Nasal cavity respiratory epithelium epithelial cell of viscerocranial mucosa (primary cell): Measurements from ENCODE around the gene PEAR1. TPM values are rescaled to one million over a fixed set of nuclear protein-coding genes. Genes with fewer than 3 reads are reported as not detected.

Experiments
- total RNA-seq: library from RNA; depleted of rRNA; stranded (reverse); fragments of >200 nt; gene quantifications from 2 replicates; pipeline ENCODE4 v1.2.3, GENCODE V29; 2014

PEAR1 gene, protein sequence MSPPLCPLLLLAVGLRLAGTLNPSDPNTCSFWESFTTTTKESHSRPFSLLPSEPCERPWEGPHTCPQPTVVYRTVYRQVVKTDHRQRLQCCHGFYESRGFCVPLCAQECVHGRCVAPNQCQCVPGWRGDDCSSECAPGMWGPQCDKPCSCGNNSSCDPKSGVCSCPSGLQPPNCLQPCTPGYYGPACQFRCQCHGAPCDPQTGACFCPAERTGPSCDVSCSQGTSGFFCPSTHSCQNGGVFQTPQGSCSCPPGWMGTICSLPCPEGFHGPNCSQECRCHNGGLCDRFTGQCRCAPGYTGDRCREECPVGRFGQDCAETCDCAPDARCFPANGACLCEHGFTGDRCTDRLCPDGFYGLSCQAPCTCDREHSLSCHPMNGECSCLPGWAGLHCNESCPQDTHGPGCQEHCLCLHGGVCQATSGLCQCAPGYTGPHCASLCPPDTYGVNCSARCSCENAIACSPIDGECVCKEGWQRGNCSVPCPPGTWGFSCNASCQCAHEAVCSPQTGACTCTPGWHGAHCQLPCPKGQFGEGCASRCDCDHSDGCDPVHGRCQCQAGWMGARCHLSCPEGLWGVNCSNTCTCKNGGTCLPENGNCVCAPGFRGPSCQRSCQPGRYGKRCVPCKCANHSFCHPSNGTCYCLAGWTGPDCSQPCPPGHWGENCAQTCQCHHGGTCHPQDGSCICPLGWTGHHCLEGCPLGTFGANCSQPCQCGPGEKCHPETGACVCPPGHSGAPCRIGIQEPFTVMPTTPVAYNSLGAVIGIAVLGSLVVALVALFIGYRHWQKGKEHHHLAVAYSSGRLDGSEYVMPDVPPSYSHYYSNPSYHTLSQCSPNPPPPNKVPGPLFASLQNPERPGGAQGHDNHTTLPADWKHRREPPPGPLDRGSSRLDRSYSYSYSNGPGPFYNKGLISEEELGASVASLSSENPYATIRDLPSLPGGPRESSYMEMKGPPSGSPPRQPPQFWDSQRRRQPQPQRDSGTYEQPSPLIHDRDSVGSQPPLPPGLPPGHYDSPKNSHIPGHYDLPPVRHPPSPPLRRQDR
- 1.7 and 3.5 TPM in 2 replicates for total RNA-seq

DNA sequence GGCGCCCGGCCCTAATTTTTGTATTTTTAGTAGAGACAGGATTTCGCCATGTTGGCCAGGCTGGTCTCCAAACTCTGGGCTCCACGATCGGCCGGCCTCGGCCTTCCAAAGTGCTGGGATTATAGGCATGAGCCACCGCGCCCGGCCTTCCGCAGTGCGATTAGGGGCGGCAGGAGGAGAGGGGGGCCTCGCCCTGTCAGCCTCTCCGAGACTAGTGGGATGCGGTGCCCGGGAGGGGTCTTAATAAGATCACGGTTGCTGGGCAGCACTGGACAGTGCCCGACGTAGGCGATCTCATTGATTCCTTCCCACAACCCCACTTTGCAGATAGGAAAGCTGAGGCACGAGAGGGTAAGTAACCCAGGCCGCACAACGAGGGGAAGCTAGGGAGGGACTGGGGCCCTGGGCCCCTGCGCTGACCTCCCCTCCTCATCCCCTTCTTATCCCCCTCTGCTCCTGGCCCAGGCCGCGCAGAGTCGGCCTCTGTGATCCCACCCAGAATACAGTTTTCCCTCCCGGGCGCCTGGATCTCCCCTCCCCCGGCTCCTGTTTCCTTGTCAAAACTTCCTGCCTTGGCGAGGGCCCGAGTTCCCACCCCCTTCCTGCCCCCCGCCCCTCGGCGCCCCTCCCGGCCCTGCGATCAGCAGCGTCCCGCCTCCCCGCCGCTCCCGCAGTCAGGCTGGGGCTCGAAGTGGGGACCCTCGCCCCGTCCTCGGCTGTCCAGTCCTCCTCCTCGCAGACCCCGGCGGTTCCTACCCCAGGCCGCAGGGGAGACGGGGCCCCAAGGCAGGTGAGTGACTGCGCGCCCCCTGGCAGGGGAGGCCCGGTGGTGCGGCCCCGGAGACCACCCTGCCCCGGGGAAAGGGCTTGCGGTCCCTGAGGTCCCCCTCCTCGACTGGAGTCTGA, at the start of gene PEAR1:
TSS of gene PEAR1 (plus strand) at position 671 of the 906 bp plus-strand sequence. CDS start 10,209 bp downstream, outside the sequence.

DNA sequence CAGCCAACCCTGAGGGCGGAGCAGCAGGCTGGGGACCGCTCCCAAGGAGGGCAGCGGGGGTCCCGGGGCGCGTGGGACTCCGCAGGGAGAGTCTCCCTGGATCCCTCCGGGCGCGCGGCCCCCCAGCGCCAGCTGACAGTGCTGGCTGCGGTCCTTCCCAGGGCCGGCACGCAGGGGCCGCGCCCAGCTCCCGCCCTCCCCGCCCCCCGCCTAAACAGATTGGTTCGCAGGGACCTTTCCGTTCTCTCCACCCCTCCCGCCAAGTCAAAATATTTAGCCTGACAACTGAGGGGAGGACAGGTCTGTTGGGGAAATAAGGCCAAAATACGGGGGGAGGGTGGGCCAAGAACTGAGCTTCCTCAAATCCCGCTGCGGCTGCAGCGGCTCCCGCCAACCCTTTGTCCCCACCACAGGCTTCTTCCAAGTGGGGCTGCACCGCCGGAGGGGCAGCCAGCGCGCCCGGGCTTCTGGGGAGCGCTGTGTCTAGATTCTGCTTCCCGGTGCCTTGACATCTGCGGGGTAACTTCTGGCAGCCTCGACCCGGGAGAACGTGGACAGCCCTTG, 34.5 kb upstream of the PEAR1 start, which contains the start of gene INSRR:
TSS of gene INSRR (minus strand) at position 159 of the 564 bp plus-strand sequence. CDS start 496 bp downstream, outside the sequence.

DNA sequence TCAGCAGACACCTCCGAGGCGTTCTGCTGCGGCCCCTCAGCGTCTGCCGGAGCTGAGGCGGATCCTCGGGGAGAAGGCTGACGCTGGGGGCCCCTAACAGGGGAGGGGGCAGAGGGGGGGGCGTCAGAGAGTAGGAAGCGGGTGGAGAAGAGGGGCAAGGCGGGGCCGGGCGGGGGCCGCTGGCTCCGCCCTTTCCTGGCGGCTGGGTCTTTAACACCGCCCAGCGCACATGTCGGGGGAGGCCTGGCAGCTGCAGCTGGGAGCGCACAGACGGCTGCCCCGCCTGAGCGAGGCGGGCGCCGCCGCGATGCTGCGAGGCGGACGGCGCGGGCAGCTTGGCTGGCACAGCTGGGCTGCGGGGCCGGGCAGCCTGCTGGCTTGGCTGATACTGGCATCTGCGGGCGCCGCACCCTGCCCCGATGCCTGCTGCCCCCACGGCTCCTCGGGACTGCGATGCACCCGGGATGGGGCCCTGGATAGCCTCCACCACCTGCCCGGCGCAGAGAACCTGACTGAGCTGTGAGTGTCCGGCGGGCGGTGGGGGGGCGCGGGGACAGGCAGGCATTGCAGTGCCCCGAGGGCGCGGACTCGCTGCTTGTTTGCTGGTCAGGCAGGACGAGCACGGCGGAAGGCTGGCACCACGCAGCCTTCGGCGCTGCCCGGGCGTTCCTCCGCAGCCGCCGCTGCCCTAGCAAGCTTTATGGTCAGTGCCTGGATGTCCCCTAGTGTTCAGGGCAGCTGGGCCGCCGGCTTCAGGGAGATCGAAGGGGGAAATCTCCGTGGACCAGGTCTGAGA, 32.7 kb upstream of the PEAR1 start, which contains the start of gene NTRK1:
TSS of gene NTRK1 (plus strand) at position 238 of the 796 bp plus-strand sequence. CDS start at position 308, 70 bp downstream.

DNA sequence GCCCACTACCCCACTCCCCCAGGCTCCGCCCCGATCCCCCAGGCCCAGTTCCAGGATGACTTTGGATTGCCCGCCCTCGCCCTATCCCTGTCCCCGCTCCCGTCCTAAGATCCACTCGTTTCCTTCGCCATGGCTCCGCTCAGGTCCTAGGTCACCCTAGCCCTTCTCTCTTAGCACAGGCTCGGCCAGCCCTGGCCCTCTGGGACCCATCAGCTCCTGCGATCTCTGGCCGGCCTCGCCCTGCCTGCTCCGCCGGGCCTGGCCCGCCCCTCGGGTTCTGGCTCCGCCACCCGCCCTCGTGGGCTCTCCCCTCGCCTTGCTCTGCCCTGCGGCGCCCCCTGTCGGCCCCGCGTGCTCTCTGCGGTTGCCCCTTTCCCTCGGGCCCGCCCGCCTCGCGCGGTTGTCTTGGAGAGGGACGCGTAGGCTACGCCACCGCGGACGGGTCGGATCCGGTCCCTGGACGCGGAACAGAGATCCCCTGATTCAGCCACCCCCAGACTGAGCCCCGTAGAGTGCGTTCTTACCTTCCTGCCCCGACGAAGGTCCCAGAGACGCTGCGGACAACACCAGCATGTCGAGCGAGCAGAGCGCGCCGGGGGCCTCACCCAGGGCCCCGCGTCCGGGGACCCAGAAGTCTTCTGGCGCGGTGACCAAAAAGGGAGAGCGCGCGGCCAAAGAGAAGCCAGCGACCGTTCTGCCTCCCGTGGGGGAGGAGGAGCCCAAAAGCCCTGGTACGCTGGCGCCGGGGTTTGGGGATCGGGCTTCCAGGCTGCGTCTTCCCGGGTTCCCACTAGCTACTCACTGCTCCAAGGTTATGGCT, 26.9 kb downstream of the PEAR1 start, which contains the start of gene LRRC71:
TSS of gene LRRC71 (plus strand) at position 400 of the 820 bp plus-strand sequence. CDS start at position 572, 172 bp downstream.

Other genes starting within 250 kb of the PEAR1 start
- gene NES, start 216.3 kb upstream of the PEAR1 start, total RNA-seq, result under 0.01 and 0.14 TPM in 2 replicates
- gene CRABP2, start 188.1 kb upstream of the PEAR1 start, total RNA-seq, result 22.9 and 141 TPM in 2 replicates
- 19.5 and 20.8 TPM in 2 replicates for gene METTL25B, start 165.2 kb upstream of the PEAR1 start, total RNA-seq
- 10.9 and 17.9 TPM in 2 replicates for gene ISG20L2, start 165.0 kb upstream of the PEAR1 start, total RNA-seq
- gene MRPL24, start 152.6 kb upstream of the PEAR1 start, total RNA-seq, result 34.2 and 45.5 TPM in 2 replicates
- 206 and 355 TPM in 2 replicates for gene HDGF, start 142.0 kb upstream of the PEAR1 start, total RNA-seq
- gene PRCC, start 126.2 kb upstream of the PEAR1 start, total RNA-seq, result 15.4 and 23.1 TPM in 2 replicates
- gene SH2D2A, start 76.9 kb upstream of the PEAR1 start, total RNA-seq, result 1.7 and 2.1 TPM in 2 replicates
- not detected in 2 replicates for gene INSRR, start 34.6 kb upstream of the PEAR1 start, total RNA-seq
- under 0.01 TPM in 1 of 2 replicates, not detected in the other for gene NTRK1, start 32.9 kb upstream of the PEAR1 start, total RNA-seq
- gene LRRC71, start 26.9 kb downstream of the PEAR1 start, total RNA-seq, result not detected in 2 replicates
- gene ARHGEF11, start 152.0 kb downstream of the PEAR1 start, total RNA-seq, result 19.1 and 26.6 TPM in 2 replicates
- gene ETV3L, start 206.1 kb downstream of the PEAR1 start, total RNA-seq, result not detected in 2 replicates
- 19.1 and 23.2 TPM in 2 replicates for gene ETV3, start 244.7 kb downstream of the PEAR1 start, total RNA-seq